NCI-H345 treated with DMSO at 0.1 percent for 48 hours (cell line): ENCODE data around the gene BCORL1.

Source experiments
- DNase-seq: peaks from one replicate; lab custom pipeline; 2025; ENCODE audit not compliant: unreplicated experiment; lab: John Stamatoyannopoulos, UW

BCORL1 gene

GRCh38 chrX:129982300-129983251 lies at the start of gene BCORL1:
BCORL1 (plus strand) TSS chrX:129982635; CDS start chrX:130005232, 22,597 bp downstream.
- peak; percentile 74 for DNase-seq

- DNase-seq, result no peak
These were observed 49.6 kb upstream of the BCORL1 start for GRCh38 chrX:129932821-129933321.

- DNase-seq, result no peak
These were observed 48.7 kb upstream of the BCORL1 start for GRCh38 chrX:129933700-129934099.

GRCh38 chrX:129934461-129934860 lies 48.0 kb upstream of the BCORL1 start:
- no peak for DNase-seq

- no peak for DNase-seq
These were observed 47.5 kb upstream of the BCORL1 start for GRCh38 chrX:129934952-129935351.

- DNase-seq, result no peak
These were observed 44.4 kb upstream of the BCORL1 start for GRCh38 chrX:129938081-129938480.

- DNase-seq, result no peak
These were observed 42.4 kb upstream of the BCORL1 start for GRCh38 chrX:129939986-129940385.

GRCh38 chrX:129940721-129941120 lies 41.7 kb upstream of the BCORL1 start:
- no peak for DNase-seq

- no peak for DNase-seq
These were observed 37.3 kb upstream of the BCORL1 start for GRCh38 chrX:129945131-129945530.

- no peak for DNase-seq
These were observed 29.1 kb upstream of the BCORL1 start for GRCh38 chrX:129953334-129953648.

GRCh38 chrX:129953881-129954280 lies 28.6 kb upstream of the BCORL1 start:
- no peak for DNase-seq

GRCh38 chrX:129954804-129955203 lies 27.6 kb upstream of the BCORL1 start:
- no peak for DNase-seq

- DNase-seq, result no peak
These were observed 26.8 kb upstream of the BCORL1 start for GRCh38 chrX:129955682-129956081.

- no peak for DNase-seq
These were observed 26.3 kb upstream of the BCORL1 start for GRCh38 chrX:129956145-129956544.

- no peak for DNase-seq
These were observed 25.7 kb upstream of the BCORL1 start for GRCh38 chrX:129956765-129957164.

- DNase-seq, result no peak
These were observed 25.0 kb upstream of the BCORL1 start for GRCh38 chrX:129957241-129958082.

- DNase-seq, result no peak
These were observed 24.4 kb upstream of the BCORL1 start for GRCh38 chrX:129958083-129958465.

GRCh38 chrX:129958814-129959492 lies 23.5 kb upstream of the BCORL1 start:
- no peak for DNase-seq

- DNase-seq, result no peak
These were observed 23.0 kb upstream of the BCORL1 start for GRCh38 chrX:129959493-129959832.

- DNase-seq, result no peak
These were observed 21.0 kb upstream of the BCORL1 start for GRCh38 chrX:129961180-129962083.
